Umbilical cord (tissue), 2 donors: ENCODE results near the gene PRDX1. TPM values are rescaled to one million over a fixed set of nuclear protein-coding genes. Genes with fewer than 3 reads are reported as not detected.
"Not testable (repeated sequence)": the region's sequence is repeated elsewhere in the genome, so short reads cannot be mapped to it uniquely, and the experiment has no call there.

Experiments used
- DNase-seq: peaks from one replicate; pipeline ENCODE4 v3.0.0-alpha.2; 2015; ENCODE audit warnings: low spot score
- total RNA-seq: library from RNA; depleted of rRNA; stranded (reverse); fragments of >200 nt; gene quantifications from one replicate; pipeline ENCODE4 v1.2.3, GENCODE V29; 2014; ENCODE audit warnings: low replicate concordance; ENCODE audit not compliant: insufficient read depth

Gene PRDX1
- total RNA-seq, 1 donor from 2014 or later: 181 TPM

GRCh38 chr1:45535988-45536766, 14.5 kb upstream of the PRDX1 start:
- DNase-seq: no peak

GRCh38 chr1:45531873-45532272, 10.2 kb upstream of the PRDX1 start:
- DNase-seq: no peak

- DNase-seq: no peak
Observed at GRCh38 chr1:45530632-45531135, 9.0 kb upstream of the PRDX1 start.

- DNase-seq: no peak
Observed at GRCh38 chr1:45526135-45526644, 4.5 kb upstream of the PRDX1 start.

- DNase-seq: not testable (repeated sequence)
Observed at GRCh38 chr1:45523975-45524374, 2.3 kb upstream of the PRDX1 start.

- not testable (repeated sequence) for DNase-seq
Observed at GRCh38 chr1:45523516-45523915, 1.8 kb upstream of the PRDX1 start.

- DNase-seq: no peak
Observed at GRCh38 chr1:45522324-45523104, 830 bp upstream of the PRDX1 start.

GRCh38 chr1:45519774-45520173, 1.9 kb downstream of the PRDX1 start:
- not testable (repeated sequence) for DNase-seq

GRCh38 chr1:45518910-45519309, 2.8 kb downstream of the PRDX1 start:
- no peak for DNase-seq

GRCh38 chr1:45518366-45518765, 3.3 kb downstream of the PRDX1 start:
- not testable (repeated sequence) for DNase-seq

GRCh38 chr1:45516465-45516864, 5.2 kb downstream of the PRDX1 start:
- no peak for DNase-seq

GRCh38 chr1:45516036-45516435, 5.6 kb downstream of the PRDX1 start:
- DNase-seq: no peak

GRCh38 chr1:45513532-45514260, 8.0 kb downstream of the PRDX1 start:
- not testable (repeated sequence) for DNase-seq

- DNase-seq: peak; percentile 53
Observed at GRCh38 chr1:45512641-45513054, 9.0 kb downstream of the PRDX1 start.

- no peak for DNase-seq
Observed at GRCh38 chr1:45510972-45511527, 10.6 kb downstream of the PRDX1 start.

GRCh38 chr1:45510036-45510971, 11.4 kb downstream of the PRDX1 start:
- no peak for DNase-seq

GRCh38 chr1:45508295-45509151, 13.2 kb downstream of the PRDX1 start:
- DNase-seq: no peak

- DNase-seq: no peak
Observed at GRCh38 chr1:45507893-45508292, 13.8 kb downstream of the PRDX1 start.

GRCh38 chr1:45507195-45507594, 14.5 kb downstream of the PRDX1 start:
- no peak for DNase-seq
